HEK293 (cell line): ENCODE results near the gene DPYD.

Experiments
- CTCF ChIA-PET: fragments of 350-600 bp; formaldehyde crosslinking; extraction: SDS; loops from one replicate; lab custom pipeline; 2021; ENCODE audit warnings: antibody characterized with exemption; lab: Yijun Ruan, JAX
- POLR2A ChIA-PET: fragments of 300-600 bp; formaldehyde crosslinking; extraction: SDS; loops from one replicate; lab custom pipeline; 2020; ENCODE audit warnings: antibody characterized with exemption, inconsistent platforms; lab: Yijun Ruan, JAX
- H3K27ac ChIP-seq: fragments of 200-500 bp; sonication (Bioruptor generic); 2 replicates; pipeline ENCODE4 v1.5.1; 2014; ENCODE audit warnings: low read depth, low read length, control low read depth, inconsistent platforms; ENCODE audit errors: extremely low read depth
- H3K36me3 ChIP-seq, 2 experiments: fragments of 200-500 bp in 1 of 2; sonication (Bioruptor generic) in 1 of 2; 1 replicate in 1 of 2; 2 replicates in 1 of 2; pipeline ENCODE4 v1.5.1; 2014 to 2017; ENCODE audit warnings: inconsistent platforms in 2 of 2, low read length in 2 of 2; ENCODE audit not compliant: control insufficient read depth in 2 of 2, insufficient read depth in 1 of 2
- H3K4me1 ChIP-seq: fragments of 200-500 bp; sonication (Bioruptor generic); 2 replicates; pipeline ENCODE4 v1.5.1; 2014; ENCODE audit warnings: mild to moderate bottlenecking, low read length, inconsistent platforms; ENCODE audit not compliant: control insufficient read depth, insufficient read depth
- H3K4me3 ChIP-seq: 2 replicates; pipeline ENCODE4 v1.5.1; 2011; ENCODE audit warnings: low read depth, mild to moderate bottlenecking, control low read depth, low read length, moderate library complexity
- H3K9me3 ChIP-seq: fragments of 200-500 bp; sonication (Bioruptor generic); 2 replicates; pipeline ENCODE4 v1.5.1; 2014; ENCODE audit warnings: low read depth, low read length, inconsistent platforms; ENCODE audit not compliant: control insufficient read depth, insufficient read depth
- ATF2 ChIP-seq: fragments of 450-650 bp; formaldehyde crosslinking; IDR thresholded peaks from 2 replicates; pipeline ENCODE4 v1.5.1; 2016; ENCODE audit warnings: missing biosample characterization, missing genetic modification characterization, low read depth
- ELK4 ChIP-seq: IDR thresholded peaks from 2 replicates; pipeline ENCODE4 v1.6.1; 2011; ENCODE audit warnings: mild to moderate bottlenecking, low read depth, low read length, borderline replicate concordance
- HIC1 ChIP-seq: fragments of 450-650 bp; formaldehyde crosslinking; IDR thresholded peaks from 2 replicates; pipeline ENCODE4 v1.5.1; 2016; ENCODE audit warnings: missing biosample characterization, missing genetic modification characterization
- ZBTB7A ChIP-seq: fragments of 450-650 bp; formaldehyde crosslinking; IDR thresholded peaks from 2 replicates; pipeline ENCODE4 v1.5.1; 2016; ENCODE audit warnings: low read depth, missing biosample characterization, missing genetic modification characterization
- ZEB2 ChIP-seq: fragments of 450-650 bp; formaldehyde crosslinking; IDR thresholded peaks from 2 replicates; pipeline ENCODE4 v1.5.1; 2016; ENCODE audit warnings: missing biosample characterization, missing genetic modification characterization
- ZNF341 ChIP-seq: fragments of 450-650 bp; formaldehyde crosslinking; IDR thresholded peaks from 2 replicates; pipeline ENCODE4; 2016; ENCODE audit warnings: low read depth, missing biosample characterization, missing genetic modification characterization
- ZNF558 ChIP-seq: fragments of 450-650 bp; formaldehyde crosslinking; IDR thresholded peaks from 2 replicates; pipeline ENCODE4 v1.5.1; 2016; ENCODE audit warnings: missing biosample characterization, missing genetic modification characterization
- ZNF561 ChIP-seq: fragments of 450-650 bp; IDR thresholded peaks from 2 replicates; pipeline ENCODE4 v1.5.1; 2018; ENCODE audit warnings: missing biosample characterization, missing genetic modification characterization, borderline replicate concordance
- ZNF658 ChIP-seq: fragments of 450-650 bp; formaldehyde crosslinking; IDR thresholded peaks from 2 replicates; pipeline ENCODE4; 2016; ENCODE audit warnings: missing biosample characterization, missing genetic modification characterization
- ZNF704 ChIP-seq: fragments of 450-650 bp; formaldehyde crosslinking; IDR thresholded peaks from 2 replicates; pipeline ENCODE4 v1.5.1; 2016; ENCODE audit warnings: missing biosample characterization, missing genetic modification characterization
- ZNF76 ChIP-seq: fragments of 450-650 bp; formaldehyde crosslinking; IDR thresholded peaks from 2 replicates; pipeline ENCODE4; 2016; ENCODE audit warnings: low read depth, missing biosample characterization, missing genetic modification characterization, borderline replicate concordance
- ZSCAN4 ChIP-seq: fragments of 450-650 bp; formaldehyde crosslinking; IDR thresholded peaks from 2 replicates; pipeline ENCODE4 v1.5.1; 2017; ENCODE audit warnings: missing biosample characterization, missing genetic modification characterization

Gene DPYD

GRCh38 chr1:97893844-97894243, 27.0 kb downstream of the DPYD start:
- Histone ChIP-seq H3K4me3 (no peak overlapping the region), H3K27ac (no peak overlapping the region), H3K9me3 (peaks cover 3% of the 10 kb centered on the region; the same call in 1 of the 2 replicates), H3K36me3 (no peaks in the 10 kb centered on the region), H3K4me1 (no peaks in the 10 kb centered on the region)
- TF ChIP-seq ZNF341 (tag by site-specific recombination): no peak
- no peak for TF ChIP-seq ZNF558 (tag by site-specific recombination)
- TF ChIP-seq ZBTB7A: no peak
- ChIA-PET CTCF (no interaction called here), POLR2A (no interaction called here)

- Histone ChIP-seq H3K27ac (no peak overlapping the region), H3K9me3 (no peaks in the 10 kb centered on the region), H3K36me3 (no peaks in the 10 kb centered on the region), H3K4me3 (no peak overlapping the region), H3K4me1 (no peaks in the 10 kb centered on the region)
- ChIA-PET POLR2A (no interaction called here), CTCF (no interaction called here)
- no peak for TF ChIP-seq ZNF76 (tag by site-specific recombination)
- no peak for TF ChIP-seq HIC1 (tag by site-specific recombination)
Measured at GRCh38 chr1:97886199-97886598, 34.6 kb downstream of the DPYD start.

GRCh38 chr1:97883823-97884222, 37.0 kb downstream of the DPYD start:
- Histone ChIP-seq H3K36me3 (no peaks in the 10 kb centered on the region), H3K4me3 (no peak overlapping the region), H3K9me3 (no peaks in the 10 kb centered on the region), H3K4me1 (no peaks in the 10 kb centered on the region), H3K27ac (no peak overlapping the region)
- TF ChIP-seq ZNF658 (no peak), ZSCAN4 (tag by site-specific recombination) (no peak), ATF2 (tag by site-specific recombination) (peak; percentile 59), ZEB2 (tag by site-specific recombination) (no peak), ELK4 (no peak), ZNF704 (no peak), ZNF561 (no peak)
- ChIA-PET POLR2A (no interaction called here), CTCF (no interaction called here)
